ENCODE measurements around the gene INCENP. TPM values are rescaled to one million over a fixed set of nuclear protein-coding genes. Genes with fewer than 3 reads are reported as not detected.
A peak's percentile ranks its signal among the peaks of the same experiment; 100 is the strongest.
"Not testable (repeated sequence)": the region's sequence is repeated elsewhere in the genome, so short reads cannot be mapped to it uniquely, and the experiment has no call there.

INCENP gene
- total RNA-seq = 10 to 100 TPM; 35.1 to 93.4 TPM

DNA sequence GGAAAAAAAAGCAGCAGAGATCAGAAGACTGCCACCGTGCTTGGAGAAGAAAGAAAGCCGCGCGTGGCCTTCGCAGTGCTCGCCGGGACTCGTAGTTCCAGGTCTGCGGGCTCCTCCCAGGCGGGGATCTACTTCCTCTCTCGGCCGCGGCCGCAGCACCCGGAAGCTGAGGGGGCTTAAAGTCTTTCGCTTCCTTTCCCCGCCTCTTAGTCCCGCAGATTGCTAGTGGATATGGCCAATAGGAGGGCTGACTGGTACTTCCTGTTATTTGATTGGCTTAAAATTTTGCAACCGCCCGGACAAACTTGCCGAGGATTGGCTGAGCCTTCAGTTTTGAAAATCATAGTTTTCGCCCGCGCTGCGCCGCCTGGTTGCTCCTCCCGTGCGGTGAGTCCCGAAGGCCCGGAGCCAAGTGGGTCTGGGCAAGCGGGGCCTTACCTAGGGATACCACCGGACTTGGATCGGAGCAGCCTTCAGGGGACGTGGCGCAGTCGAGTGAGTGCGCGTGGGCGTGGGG, at the start of gene INCENP:
Gene INCENP (plus strand): TSS at position 343 of the 517 bp plus-strand sequence. CDS start 4,151 bp downstream, outside the sequence.
- intact Hi-C loops (cut with DNase I) = no loop called here
- peak within 1 kb of the TSS; percentile 37 for H3K27ac ChIP-seq

GRCh38 chr11:62075438-62075837, 48.4 kb upstream of the INCENP start:
- no peaks in the 10 kb centered on the region for H3K36me3 ChIP-seq
- H3K9me3 ChIP-seq = no peaks in the 10 kb centered on the region
- no peak for DNase-seq
- no peak overlapping the region for H3K4me3 ChIP-seq
- intact Hi-C loops (cut with DNase I) = no loop called here
- H3K27me3 ChIP-seq = no peaks in the 10 kb centered on the region
- no peak overlapping the region for H3K27ac ChIP-seq
- H3K4me1 ChIP-seq = no peaks in the 10 kb centered on the region
- no peak overlapping the region for H3K9ac ChIP-seq (ENCODE audit: low read depth in 2 of 2, low read length in 2 of 2)
- no peak for TF ChIP-seq CTCF (IDR thresholded peaks at IDR 0.05)

More for the DNA sequence above, at the start of gene INCENP:
- Histone ChIP-seq H3K4me1 (peaks cover 6% of the 10 kb centered on the region), H3K9ac (ENCODE audit: low read depth in 2 of 2, low read length in 2 of 2) (peak within 1 kb of the TSS; percentile 84 to 94), H3K36me3 (no peaks in the 10 kb centered on the region), H3K27me3 (no peaks in the 10 kb centered on the region), H3K9me3 (no peaks in the 10 kb centered on the region), H3K4me3 (peak within 1 kb of the TSS; percentile 97)
- TF ChIP-seq CTCF (IDR thresholded peaks at IDR 0.05) = no peak
- peak; percentile 97 for DNase-seq

DNA sequence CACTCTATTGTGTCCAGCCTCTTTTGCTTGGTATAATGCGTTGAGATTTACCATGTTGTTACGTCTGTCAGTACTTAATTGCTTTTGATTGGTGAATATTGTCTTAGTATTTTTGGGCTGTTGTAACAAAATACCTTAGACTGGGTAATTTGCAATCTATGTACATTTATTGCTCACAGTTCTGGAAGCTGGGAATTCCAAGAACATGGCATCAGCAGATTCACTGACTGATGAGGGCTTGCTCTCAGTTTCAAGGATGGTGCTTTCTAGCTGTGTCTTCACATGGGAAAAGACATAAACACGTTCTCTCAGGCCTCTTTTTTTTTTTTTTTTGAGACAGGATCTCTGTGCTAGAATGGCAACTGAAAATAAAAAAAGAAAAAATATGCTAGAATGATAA, 46.7 kb upstream of the INCENP start:
- no peak overlapping the region for H3K27ac ChIP-seq
- TF ChIP-seq CTCF (IDR thresholded peaks at IDR 0.05) = no peak

DNA sequence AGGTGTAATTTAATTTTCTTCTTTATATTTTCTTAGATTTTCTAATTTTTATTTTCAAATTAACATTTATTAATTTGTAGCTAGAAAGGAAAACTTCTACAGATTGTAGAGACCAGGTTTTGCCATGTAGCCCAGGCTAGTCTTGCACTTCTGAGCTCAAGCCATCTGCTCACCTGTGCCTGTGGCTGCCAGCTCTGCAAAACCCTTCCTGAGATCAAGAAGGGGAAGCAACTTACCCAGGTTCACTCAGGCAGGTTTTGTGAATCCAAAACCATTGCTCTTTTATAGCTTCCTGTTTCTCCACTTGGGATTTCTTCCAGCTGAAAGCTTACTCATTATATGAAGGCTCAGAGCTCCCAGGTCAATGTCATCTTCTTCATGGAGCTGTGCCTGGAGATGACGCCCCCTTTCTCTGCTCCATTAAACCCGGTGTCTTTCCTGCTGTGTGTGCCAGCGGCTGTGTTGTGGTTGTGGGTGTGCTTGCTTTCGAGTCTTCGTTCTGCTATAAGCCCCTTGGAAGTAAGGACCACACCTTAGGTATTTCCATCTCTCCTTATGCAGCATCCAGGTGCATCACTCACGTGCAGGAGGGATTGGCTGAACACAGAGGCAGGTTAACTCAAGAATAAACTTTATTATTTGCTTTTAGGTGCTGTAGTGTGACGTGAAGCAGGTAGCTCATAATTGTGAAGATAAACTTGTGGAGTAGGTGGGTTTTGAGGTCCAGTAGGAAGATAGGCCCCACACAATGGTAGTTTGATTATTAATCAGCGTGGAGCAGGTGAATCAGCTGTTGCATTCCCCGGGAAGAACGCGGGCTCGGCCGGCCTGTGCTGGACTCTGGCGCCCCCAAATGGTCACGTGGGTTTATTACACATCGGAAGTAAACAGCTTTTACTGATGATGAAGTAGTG, 42.2 kb upstream of the INCENP start:
- H3K27me3 ChIP-seq = no peaks in the 10 kb centered on the region
- H3K27ac ChIP-seq = no peak overlapping the region
- DNase-seq = peak; percentile 83
- peak; percentile 91 for TF ChIP-seq CTCF (IDR thresholded peaks at IDR 0.05)
- H3K4me1 ChIP-seq = no peaks in the 10 kb centered on the region
- H3K36me3 ChIP-seq = no peaks in the 10 kb centered on the region
- H3K9me3 ChIP-seq = no peaks in the 10 kb centered on the region
- intact Hi-C loops (cut with DNase I) = loop anchor here (2.0 to 5.0 kb wide), 2 partner anchors 183 to 279 kb away; no protein-coding TSS in a partner anchor
- H3K9ac ChIP-seq (ENCODE audit: low read depth in 2 of 2, low read length in 2 of 2) = no peak overlapping the region
- no peak overlapping the region for H3K4me3 ChIP-seq

More for the DNA sequence above, 46.7 kb upstream of the INCENP start:
- no peak for DNase-seq
- H3K4me3 ChIP-seq = no peak overlapping the region
- no peaks in the 10 kb centered on the region for H3K9me3 ChIP-seq
- no peaks in the 10 kb centered on the region for H3K4me1 ChIP-seq
- intact Hi-C loops (cut with DNase I) = no loop called here
- no peak overlapping the region for H3K9ac ChIP-seq (ENCODE audit: low read depth in 2 of 2, low read length in 2 of 2)
- H3K27me3 ChIP-seq = no peaks in the 10 kb centered on the region
- no peaks in the 10 kb centered on the region for H3K36me3 ChIP-seq

- TF ChIP-seq CTCF (IDR thresholded peaks at IDR 0.05) = no peak
- Histone ChIP-seq H3K27ac (no peak overlapping the region), H3K9ac (ENCODE audit: low read depth in 2 of 2, low read length in 2 of 2) (no peak overlapping the region), H3K9me3 (no peaks in the 10 kb centered on the region), H3K4me3 (no peak overlapping the region), H3K36me3 (no peaks in the 10 kb centered on the region), H3K27me3 (no peaks in the 10 kb centered on the region), H3K4me1 (no peaks in the 10 kb centered on the region)
- DNase-seq = no peak
- intact Hi-C loops (cut with DNase I) = loop anchor here (2.0 to 5.0 kb wide), 2 partner anchors 183 to 280 kb away; no protein-coding TSS in a partner anchor
Measured at GRCh38 chr11:62082292-62082657, 41.5 kb upstream of the INCENP start.

DNA sequence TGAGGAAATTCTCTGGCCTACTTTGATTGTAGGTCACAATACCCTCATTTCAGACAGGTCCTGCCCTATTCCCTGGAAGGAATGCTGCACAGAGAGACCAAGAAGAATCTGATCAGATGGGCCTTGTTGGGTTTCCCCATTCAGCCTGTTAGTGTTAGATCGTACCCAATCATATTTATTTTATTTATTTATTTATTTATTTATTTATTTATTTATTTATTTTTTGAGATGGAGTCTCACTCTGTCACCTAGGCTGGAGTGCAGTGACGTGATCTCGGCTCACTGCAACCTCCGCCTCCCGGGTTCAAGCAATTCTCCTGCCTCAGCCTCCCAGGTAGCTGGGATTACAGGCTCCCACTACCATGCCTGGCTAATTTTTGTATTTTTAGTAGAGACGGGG, 39.0 kb upstream of the INCENP start:
- not testable (repeated sequence) for H3K9ac ChIP-seq (ENCODE audit: low read depth in 2 of 2, low read length in 2 of 2); H3K9me3 ChIP-seq; H3K4me3 ChIP-seq; H3K36me3 ChIP-seq; H3K27me3 ChIP-seq; H3K27ac ChIP-seq; DNase-seq; H3K4me1 ChIP-seq
- intact Hi-C loops (cut with DNase I) = loop anchor here (5.0 kb wide), 1 partner anchor 282 kb away; no protein-coding TSS in a partner anchor
